WTC11 (cell line): ENCODE measurements around the gene DLGAP3.

ENCODE experiments used
- ATF1 ChIP-seq: sonication (generic); formaldehyde crosslinking; IDR thresholded peaks from 2 replicates; pipeline ENCODE4 v1.8.1; 2023; ENCODE audit warnings: mild to moderate bottlenecking, moderate library complexity, missing genetic modification reagents
- GTF2I ChIP-seq: fragments of 250-450 bp; sonication (Bioruptor Pico); conservative IDR thresholded peaks from 2 replicates; pipeline ENCODE4 v1.4.0; 2021; ENCODE audit warnings: mild to moderate bottlenecking
- MYBL2 ChIP-seq: sonication (generic); formaldehyde crosslinking; IDR thresholded peaks from 2 replicates; pipeline ENCODE4 v1.8.1; 2023; ENCODE audit warnings: mild to moderate bottlenecking, moderate library complexity, missing genetic modification reagents
- NR1H2 ChIP-seq: sonication (generic); formaldehyde crosslinking; IDR thresholded peaks from 2 replicates; pipeline ENCODE4 v1.9.0; 2021; ENCODE audit warnings: mild to moderate bottlenecking, moderate library complexity, missing genetic modification reagents
- ZNF219 ChIP-seq: sonication (generic); formaldehyde crosslinking; IDR thresholded peaks from 2 replicates; pipeline ENCODE4 v1.8.0; 2023; ENCODE audit warnings: missing genetic modification reagents, mild to moderate bottlenecking, borderline replicate concordance
- ZNF232 ChIP-seq: sonication (generic); formaldehyde crosslinking; IDR thresholded peaks from 2 replicates; pipeline ENCODE4 v1.8.0; 2022; ENCODE audit warnings: mild to moderate bottlenecking, missing genetic modification reagents
- ZNF263 ChIP-seq: sonication (generic); formaldehyde crosslinking; IDR thresholded peaks from 2 replicates; pipeline ENCODE4 v1.8.1; 2022; ENCODE audit warnings: low read depth, mild to moderate bottlenecking, moderate library complexity, missing genetic modification reagents
- ZNF423 ChIP-seq: fragments of 250-450 bp; sonication (Bioruptor Pico); IDR thresholded peaks from 2 replicates; pipeline ENCODE4 v2.1.2; 2022; ENCODE audit warnings: mild to moderate bottlenecking, moderate library complexity
- TF ChIP-seq, protein P1 (sequence below): sonication (generic); formaldehyde crosslinking; IDR thresholded peaks from 2 replicates; pipeline ENCODE4 v1.8.0; 2022; ENCODE audit warnings: mild to moderate bottlenecking, missing genetic modification reagents
- TF ChIP-seq, protein P2 (sequence below): fragments of 200-600 bp; IDR thresholded peaks from 2 replicates; pipeline ENCODE4 v1.8.0; 2022; ENCODE audit warnings: antibody characterized with exemption
- TF ChIP-seq, protein P3 (sequence below): sonication (generic); formaldehyde crosslinking; IDR thresholded peaks from 2 replicates; pipeline ENCODE4 v1.8.1; 2023; ENCODE audit warnings: mild to moderate bottlenecking, missing genetic modification reagents, moderate library complexity
- TF ChIP-seq, protein P4 (sequence below): sonication (generic); formaldehyde crosslinking; IDR thresholded peaks from 2 replicates; pipeline ENCODE4 v1.8.1; 2022; ENCODE audit warnings: low read depth, missing genetic modification reagents, borderline replicate concordance
- TF ChIP-seq, protein P5 (sequence below): sonication (generic); formaldehyde crosslinking; IDR thresholded peaks from 2 replicates; pipeline ENCODE4 v1.8.0; 2022; ENCODE audit warnings: missing genetic modification reagents

DNA sequence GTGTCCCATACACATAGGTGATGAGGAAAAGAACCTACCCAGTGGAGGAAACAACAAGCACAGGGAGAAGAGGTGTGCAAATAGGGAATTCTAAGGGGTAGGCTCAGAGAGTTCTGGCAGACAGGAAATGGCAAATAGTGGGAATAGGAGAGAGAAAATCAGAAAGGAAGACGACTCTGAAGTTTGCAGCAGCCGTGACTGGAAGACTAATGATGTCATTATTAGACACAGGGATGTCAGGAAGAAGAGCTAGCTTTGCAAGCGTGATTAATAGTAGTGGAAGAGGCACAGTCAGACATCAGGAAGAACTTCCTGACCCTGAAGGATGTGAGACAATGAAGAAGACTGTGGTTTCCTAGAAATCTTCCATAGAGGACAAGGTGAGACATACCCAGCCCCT, 21.1 kb downstream of the DLGAP3 start:
- TF ChIP-seq, protein P1, sequence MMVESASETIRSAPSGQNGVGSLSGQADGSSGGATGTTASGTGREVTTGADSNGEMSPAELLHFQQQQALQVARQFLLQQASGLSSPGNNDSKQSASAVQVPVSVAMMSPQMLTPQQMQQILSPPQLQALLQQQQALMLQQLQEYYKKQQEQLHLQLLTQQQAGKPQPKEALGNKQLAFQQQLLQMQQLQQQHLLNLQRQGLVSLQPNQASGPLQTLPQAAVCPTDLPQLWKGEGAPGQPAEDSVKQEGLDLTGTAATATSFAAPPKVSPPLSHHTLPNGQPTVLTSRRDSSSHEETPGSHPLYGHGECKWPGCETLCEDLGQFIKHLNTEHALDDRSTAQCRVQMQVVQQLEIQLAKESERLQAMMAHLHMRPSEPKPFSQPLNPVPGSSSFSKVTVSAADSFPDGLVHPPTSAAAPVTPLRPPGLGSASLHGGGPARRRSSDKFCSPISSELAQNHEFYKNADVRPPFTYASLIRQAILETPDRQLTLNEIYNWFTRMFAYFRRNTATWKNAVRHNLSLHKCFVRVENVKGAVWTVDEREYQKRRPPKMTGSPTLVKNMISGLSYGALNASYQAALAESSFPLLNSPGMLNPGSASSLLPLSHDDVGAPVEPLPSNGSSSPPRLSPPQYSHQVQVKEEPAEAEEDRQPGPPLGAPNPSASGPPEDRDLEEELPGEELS (CRISPR knock-in tag) = no peak
- TF ChIP-seq, protein P2, sequence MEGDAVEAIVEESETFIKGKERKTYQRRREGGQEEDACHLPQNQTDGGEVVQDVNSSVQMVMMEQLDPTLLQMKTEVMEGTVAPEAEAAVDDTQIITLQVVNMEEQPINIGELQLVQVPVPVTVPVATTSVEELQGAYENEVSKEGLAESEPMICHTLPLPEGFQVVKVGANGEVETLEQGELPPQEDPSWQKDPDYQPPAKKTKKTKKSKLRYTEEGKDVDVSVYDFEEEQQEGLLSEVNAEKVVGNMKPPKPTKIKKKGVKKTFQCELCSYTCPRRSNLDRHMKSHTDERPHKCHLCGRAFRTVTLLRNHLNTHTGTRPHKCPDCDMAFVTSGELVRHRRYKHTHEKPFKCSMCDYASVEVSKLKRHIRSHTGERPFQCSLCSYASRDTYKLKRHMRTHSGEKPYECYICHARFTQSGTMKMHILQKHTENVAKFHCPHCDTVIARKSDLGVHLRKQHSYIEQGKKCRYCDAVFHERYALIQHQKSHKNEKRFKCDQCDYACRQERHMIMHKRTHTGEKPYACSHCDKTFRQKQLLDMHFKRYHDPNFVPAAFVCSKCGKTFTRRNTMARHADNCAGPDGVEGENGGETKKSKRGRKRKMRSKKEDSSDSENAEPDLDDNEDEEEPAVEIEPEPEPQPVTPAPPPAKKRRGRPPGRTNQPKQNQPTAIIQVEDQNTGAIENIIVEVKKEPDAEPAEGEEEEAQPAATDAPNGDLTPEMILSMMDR = no peak
- TF ChIP-seq ZNF232 = no peak
- no peak for TF ChIP-seq ZNF423
- TF ChIP-seq, protein P3, sequence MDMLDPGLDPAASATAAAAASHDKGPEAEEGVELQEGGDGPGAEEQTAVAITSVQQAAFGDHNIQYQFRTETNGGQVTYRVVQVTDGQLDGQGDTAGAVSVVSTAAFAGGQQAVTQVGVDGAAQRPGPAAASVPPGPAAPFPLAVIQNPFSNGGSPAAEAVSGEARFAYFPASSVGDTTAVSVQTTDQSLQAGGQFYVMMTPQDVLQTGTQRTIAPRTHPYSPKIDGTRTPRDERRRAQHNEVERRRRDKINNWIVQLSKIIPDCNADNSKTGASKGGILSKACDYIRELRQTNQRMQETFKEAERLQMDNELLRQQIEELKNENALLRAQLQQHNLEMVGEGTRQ (CRISPR knock-in tag) = no peak
- TF ChIP-seq ZNF263 (CRISPR knock-in tag) = no peak
- TF ChIP-seq, protein P4, sequence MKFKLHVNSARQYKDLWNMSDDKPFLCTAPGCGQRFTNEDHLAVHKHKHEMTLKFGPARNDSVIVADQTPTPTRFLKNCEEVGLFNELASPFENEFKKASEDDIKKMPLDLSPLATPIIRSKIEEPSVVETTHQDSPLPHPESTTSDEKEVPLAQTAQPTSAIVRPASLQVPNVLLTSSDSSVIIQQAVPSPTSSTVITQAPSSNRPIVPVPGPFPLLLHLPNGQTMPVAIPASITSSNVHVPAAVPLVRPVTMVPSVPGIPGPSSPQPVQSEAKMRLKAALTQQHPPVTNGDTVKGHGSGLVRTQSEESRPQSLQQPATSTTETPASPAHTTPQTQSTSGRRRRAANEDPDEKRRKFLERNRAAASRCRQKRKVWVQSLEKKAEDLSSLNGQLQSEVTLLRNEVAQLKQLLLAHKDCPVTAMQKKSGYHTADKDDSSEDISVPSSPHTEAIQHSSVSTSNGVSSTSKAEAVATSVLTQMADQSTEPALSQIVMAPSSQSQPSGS (CRISPR knock-in tag) = no peak
- TF ChIP-seq NR1H2 = no peak
- TF ChIP-seq, protein P5, sequence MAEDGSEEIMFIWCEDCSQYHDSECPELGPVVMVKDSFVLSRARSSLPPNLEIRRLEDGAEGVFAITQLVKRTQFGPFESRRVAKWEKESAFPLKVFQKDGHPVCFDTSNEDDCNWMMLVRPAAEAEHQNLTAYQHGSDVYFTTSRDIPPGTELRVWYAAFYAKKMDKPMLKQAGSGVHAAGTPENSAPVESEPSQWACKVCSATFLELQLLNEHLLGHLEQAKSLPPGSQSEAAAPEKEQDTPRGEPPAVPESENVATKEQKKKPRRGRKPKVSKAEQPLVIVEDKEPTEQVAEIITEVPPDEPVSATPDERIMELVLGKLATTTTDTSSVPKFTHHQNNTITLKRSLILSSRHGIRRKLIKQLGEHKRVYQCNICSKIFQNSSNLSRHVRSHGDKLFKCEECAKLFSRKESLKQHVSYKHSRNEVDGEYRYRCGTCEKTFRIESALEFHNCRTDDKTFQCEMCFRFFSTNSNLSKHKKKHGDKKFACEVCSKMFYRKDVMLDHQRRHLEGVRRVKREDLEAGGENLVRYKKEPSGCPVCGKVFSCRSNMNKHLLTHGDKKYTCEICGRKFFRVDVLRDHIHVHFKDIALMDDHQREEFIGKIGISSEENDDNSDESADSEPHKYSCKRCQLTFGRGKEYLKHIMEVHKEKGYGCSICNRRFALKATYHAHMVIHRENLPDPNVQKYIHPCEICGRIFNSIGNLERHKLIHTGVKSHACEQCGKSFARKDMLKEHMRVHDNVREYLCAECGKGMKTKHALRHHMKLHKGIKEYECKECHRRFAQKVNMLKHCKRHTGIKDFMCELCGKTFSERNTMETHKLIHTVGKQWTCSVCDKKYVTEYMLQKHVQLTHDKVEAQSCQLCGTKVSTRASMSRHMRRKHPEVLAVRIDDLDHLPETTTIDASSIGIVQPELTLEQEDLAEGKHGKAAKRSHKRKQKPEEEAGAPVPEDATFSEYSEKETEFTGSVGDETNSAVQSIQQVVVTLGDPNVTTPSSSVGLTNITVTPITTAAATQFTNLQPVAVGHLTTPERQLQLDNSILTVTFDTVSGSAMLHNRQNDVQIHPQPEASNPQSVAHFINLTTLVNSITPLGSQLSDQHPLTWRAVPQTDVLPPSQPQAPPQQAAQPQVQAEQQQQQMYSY (CRISPR knock-in tag) = no peak
- TF ChIP-seq GTF2I (CRISPR knock-in tag) = no peak
- no peak for TF ChIP-seq MYBL2
- TF ChIP-seq ZNF219 (CRISPR knock-in tag) = no peak
- TF ChIP-seq ATF1 (CRISPR knock-in tag) = no peak
